GM21381 (cell line): Measurements from ENCODE around the gene PLXNB3.
"Not testable (repeated sequence)": the region's sequence is repeated elsewhere in the genome, so short reads cannot be mapped to it uniquely, and the experiment has no call there.

Experiments used
- ATAC-seq: cut with Tn5 transposase; IDR thresholded peaks from one replicate; pipeline ENCODE4 v1.9.1; 2021; ENCODE audit warnings: mild to moderate bottlenecking, moderate library complexity; ENCODE audit not compliant: unreplicated experiment

PLXNB3 gene

DNA sequence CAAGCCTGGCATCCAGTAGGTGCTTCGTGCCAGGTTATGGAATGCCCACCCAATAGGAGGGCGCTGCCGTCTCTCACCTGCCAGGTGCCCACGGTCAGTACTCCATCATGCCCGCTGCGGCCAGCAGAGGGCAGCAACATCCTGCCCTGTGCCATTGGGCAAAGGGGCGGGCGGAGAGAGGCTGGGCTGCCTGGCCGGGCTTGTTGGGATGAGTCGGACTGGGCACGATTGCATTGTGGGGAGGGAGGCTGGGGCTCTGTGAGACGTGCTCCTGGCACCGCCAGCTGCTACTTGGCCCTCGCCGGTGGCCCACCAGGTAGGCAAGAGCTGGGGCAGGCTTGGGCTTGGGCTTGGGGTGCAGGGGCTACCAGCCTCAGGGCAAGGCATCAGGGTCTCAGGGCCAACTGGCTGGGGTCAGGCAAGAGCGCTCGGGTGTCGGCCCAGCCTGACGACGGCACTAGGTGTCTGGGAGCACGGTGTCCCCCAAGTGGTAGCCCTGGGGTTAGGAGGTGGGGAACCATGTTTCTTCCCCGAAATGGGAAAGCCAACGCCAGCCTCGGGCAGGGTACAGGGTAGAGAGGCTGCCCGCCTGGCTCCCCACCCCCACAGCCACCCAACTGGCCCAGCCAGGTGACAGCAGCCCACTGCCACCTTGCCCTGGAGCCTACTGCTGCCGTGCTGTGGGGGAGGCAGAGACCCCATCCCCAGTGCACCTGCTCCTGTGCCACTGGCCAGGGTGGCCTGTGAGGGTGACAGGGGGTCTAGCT is at the start of gene PLXNB3:
Gene PLXNB3 (plus strand): TSS at position 261 of the 767 bp plus-strand sequence. CDS start 1,287 bp downstream, outside the sequence.
- ATAC-seq, result no peak

- no peak for ATAC-seq
These were observed 49.8 kb upstream of the PLXNB3 start for GRCh38 chrX:153714256-153714655.

GRCh38 chrX:153717445-153717844 is 46.6 kb upstream of the PLXNB3 start:
- no peak for ATAC-seq

DNA sequence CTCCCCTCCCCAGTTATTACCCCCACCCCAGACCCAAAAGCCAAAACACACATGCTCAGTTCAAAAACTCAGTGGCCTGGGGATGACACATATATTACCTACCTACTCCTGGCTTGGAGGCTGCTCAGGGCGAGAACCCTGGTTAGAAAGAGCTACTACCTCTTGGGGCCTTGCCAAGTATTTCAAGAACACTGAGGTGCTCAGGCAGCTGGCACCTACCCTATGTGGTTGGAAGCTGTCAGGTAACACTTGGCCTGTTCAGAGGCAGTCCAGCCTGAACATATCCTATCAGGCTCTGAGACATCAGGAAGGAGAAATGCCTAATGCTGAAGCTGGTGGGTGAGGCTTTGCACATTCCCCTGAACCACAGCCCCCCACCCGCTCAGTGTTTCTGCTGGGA is 44.8 kb upstream of the PLXNB3 start:
- no peak for ATAC-seq

- ATAC-seq, result no peak
These were observed 44.3 kb upstream of the PLXNB3 start for GRCh38 chrX:153719701-153720100.

DNA sequence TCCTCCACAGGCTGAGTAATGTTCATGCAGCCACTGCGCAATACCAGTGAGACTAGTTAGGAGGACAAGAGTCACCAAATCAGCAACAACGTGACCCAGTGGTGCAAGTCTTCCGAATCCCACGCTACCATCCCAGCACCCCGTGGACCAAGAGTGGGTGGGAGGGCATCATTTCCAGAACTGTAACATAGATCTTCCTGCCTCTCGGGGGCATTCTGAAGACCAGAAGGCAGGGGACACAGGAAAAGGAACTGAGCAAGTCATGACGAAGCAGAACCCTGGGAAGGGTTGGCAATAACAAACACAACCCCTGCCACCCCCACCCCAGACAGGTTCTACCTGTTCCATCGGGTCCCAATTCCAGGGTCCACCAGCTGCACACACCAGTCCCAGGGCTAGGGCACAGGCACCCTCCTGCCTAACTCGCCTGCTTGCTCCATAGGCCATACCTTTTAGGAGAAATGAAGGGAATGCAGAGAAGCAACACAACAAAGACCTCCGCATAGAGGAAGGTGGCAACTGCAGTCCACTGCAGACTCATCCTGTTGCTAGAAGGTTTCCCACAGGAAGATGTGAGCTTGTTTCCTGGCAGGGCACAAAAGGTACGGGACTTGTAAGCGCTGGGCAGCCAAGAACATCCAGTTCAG is 41.2 kb upstream of the PLXNB3 start:
- no peak for ATAC-seq

GRCh38 chrX:153723351-153724251 is 40.4 kb upstream of the PLXNB3 start:
- peak; percentile 26 for ATAC-seq

GRCh38 chrX:153724252-153725038 is 39.6 kb upstream of the PLXNB3 start, which contains the start of the genes ABCD1 and BCAP31:
ABCD1 (plus strand) TSS chrX:153724856; CDS start chrX:153725267, 411 bp downstream.
BCAP31 (minus strand) TSS chrX:153724387; CDS start chrX:153723244, 1,143 bp downstream.
- peak; percentile 54 for ATAC-seq

DNA sequence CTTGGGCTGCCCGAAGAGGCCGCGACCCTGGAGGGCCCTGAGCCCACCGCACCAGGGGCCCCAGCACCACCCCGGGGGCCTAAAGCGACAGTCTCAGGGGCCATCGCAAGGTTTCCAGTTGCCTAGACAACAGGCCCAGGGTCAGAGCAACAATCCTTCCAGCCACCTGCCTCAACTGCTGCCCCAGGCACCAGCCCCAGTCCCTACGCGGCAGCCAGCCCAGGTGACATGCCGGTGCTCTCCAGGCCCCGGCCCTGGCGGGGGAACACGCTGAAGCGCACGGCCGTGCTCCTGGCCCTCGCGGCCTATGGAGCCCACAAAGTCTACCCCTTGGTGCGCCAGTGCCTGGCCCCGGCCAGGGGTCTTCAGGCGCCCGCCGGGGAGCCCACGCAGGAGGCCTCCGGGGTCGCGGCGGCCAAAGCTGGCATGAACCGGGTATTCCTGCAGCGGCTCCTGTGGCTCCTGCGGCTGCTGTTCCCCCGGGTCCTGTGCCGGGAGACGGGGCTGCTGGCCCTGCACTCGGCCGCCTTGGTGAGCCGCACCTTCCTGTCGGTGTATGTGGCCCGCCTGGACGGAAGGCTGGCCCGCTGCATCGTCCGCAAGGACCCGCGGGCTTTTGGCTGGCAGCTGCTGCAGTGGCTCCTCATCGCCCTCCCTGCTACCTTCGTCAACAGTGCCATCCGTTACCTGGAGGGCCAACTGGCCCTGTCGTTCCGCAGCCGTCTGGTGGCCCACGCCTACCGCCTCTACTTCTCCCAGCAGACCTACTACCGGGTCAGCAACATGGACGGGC is 38.8 kb upstream of the PLXNB3 start:
- ATAC-seq, result no peak

- ATAC-seq, result no peak
These were observed 38.2 kb upstream of the PLXNB3 start for GRCh38 chrX:153725832-153726285.

DNA sequence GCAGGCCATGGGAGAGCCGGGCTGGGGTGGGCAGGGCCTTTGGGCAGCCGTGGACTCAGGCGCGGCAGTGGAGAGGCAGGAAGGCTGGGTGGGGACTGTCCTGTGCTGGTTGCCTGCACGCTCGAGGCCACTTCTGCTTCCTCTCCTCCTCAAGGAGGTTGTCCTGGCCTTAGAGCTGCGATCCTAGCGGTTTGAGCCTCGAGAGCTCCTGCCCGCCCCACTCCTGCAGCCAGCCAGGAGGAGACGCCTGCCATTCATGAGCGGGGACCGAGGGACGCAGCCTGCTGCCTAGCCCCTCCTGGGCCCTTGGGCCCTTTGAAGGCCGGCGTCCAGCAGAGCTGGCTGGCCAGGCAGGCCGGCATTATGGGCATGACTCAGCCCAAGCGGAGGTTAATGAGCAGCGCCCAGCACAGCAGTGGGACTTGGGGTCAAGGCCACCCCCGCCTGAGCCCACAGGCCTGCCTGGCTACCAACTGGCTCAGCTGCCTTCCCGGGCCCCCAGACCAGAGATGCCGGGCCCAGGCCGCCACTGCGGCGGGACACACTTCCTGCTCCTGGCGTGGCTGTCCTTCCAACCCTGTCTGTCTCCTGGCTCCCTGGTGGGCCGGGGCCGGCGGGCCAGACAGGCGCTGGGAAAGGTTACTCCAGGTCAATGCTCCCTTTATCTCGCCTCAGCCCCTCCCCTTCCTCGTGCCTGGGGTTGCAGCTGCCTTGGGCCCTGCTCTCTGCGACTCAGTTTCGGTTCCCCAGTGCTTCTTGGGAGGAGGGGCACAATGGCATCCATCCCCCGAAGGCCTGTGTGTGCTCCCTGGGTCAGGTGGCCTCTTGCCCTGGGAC is 37.5 kb upstream of the PLXNB3 start:
- peak; percentile 34 for ATAC-seq

DNA sequence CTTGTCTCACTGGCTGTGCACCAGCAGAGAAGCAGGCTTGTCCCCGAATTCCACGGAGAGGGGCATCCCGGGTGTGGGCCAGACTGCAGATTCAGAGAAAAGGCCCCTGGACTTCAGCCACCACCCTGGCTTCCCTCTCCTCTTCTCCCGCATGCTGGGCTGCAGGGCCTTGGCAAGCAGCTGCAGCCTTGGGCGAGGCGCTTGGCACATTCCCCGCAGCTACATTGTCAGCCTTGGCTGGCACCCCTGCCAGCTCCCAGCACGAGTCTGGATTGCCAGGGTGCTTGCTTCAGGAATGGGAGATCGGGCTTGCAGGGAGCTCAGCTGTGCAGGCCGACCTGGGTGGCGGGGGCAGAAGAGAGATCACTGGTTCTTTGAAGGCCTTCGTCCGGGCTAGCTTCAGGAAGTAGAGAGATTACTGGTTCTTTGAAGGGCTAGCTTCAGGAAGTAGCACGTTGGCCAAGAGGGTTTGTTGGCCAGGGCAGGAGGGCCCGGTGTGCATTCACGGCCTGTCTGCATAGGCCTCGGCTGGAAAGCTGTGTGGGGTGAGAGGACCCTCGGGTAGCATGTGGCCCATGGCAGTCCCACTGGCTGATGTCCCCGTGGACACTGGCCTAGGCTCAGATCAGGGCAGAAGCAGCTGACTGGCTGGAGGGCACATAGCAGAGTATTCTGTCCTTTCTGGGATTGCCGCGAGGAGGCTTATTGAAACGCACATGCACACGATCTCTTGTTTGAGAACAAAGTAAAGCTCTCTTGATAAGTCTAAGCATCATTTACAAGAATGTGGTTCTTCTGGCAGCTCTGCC is 36.7 kb upstream of the PLXNB3 start:
- no peak for ATAC-seq

DNA sequence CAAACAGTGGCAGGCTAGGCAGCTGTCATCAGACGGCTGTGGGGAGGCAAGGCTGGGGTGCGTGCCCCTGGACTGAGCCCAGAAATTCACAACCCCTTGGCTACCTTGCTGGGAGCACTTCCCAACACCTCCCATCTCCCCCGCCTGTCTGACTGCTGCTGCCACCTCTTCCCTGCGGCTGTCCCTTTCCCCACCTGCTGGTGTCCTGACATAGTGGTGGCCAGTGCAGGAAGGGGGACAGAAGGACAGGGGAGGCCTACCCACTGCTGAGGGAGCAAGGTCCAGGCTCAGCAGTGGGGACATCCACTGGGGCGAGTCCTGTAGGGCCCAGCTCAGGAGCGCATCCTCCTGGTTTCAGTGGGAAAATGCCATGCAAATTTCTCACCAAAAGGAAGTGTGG is 36.0 kb upstream of the PLXNB3 start:
- no peak for ATAC-seq

- ATAC-seq, result no peak
These were observed 35.0 kb upstream of the PLXNB3 start for GRCh38 chrX:153728951-153729631.

GRCh38 chrX:153730115-153730514 is 33.9 kb upstream of the PLXNB3 start:
- ATAC-seq, result not testable (repeated sequence)

- ATAC-seq, result no peak
These were observed 32.8 kb upstream of the PLXNB3 start for GRCh38 chrX:153731117-153731844.

GRCh38 chrX:153731845-153732215 is 32.2 kb upstream of the PLXNB3 start:
- no peak for ATAC-seq
